Endothelial cell of umbilical vein (primary cell): ENCODE results near the gene NR3C2. TPM values are rescaled to one million over a fixed set of nuclear protein-coding genes. Genes with fewer than 3 reads are reported as not detected.

Experiments
- BruUV-seq: library from RNA; stranded (reverse); fragments of 400-500 nt; replicated peaks from 2 replicates; lab custom pipeline; 2021; lab: Mats Ljungman, UMichigan
- CTCF ChIA-PET: fragments of 300-600, 350-600 bp; sonication (Branson Sonifier 250); formaldehyde crosslinking; loops from one replicate; lab custom pipeline; 2021; ENCODE audit warnings: antibody characterized with exemption, inconsistent platforms; lab: Charles Lee
- POLR2A ChIA-PET: fragments of 300-600, 350-600 bp; sonication (Branson Sonifier 250); formaldehyde crosslinking; loops from one replicate; lab custom pipeline; 2021; ENCODE audit warnings: antibody characterized with exemption, inconsistent platforms; lab: Charles Lee
- DNase-seq: peaks from one replicate; pipeline ENCODE4 v3.0.0-alpha.2; 2011; ENCODE audit warnings: low read depth, low spot score
- FAIRE-seq: peaks from 2 replicates; lab custom pipeline; 2011; peaks lifted over from hg19 to GRCh38; lab: Jason Lieb, UNC
- H2AFZ ChIP-seq: 2 replicates; pipeline ENCODE4 v1.6.0; 2012; ENCODE audit warnings: low read depth, low read length, control low read depth, inconsistent platforms
- H3K27ac ChIP-seq: 2 replicates; pipeline ENCODE4 v1.5.1; 2011; ENCODE audit warnings: low read depth, mild to moderate bottlenecking, control low read depth, low read length, moderate library complexity; ENCODE audit not compliant: insufficient read depth
- H3K27me3 ChIP-seq, 2 experiments: 2 replicates each; pipeline versions ENCODE4 v1.6.0 to v1.6.1; 2011; ENCODE audit warnings: low read length in 2 of 2, mixed read lengths in 1 of 2; ENCODE audit not compliant: control insufficient read depth in 2 of 2, insufficient read depth in 2 of 2
- H3K36me3 ChIP-seq, 2 experiments: 2 replicates in 1 of 2; 3 replicates in 1 of 2; pipeline ENCODE4 v1.5.1; 2011; ENCODE audit warnings: low read length in 2 of 2, mild to moderate bottlenecking in 1 of 2, moderate library complexity in 1 of 2; ENCODE audit not compliant: control insufficient read depth in 2 of 2, insufficient read depth in 2 of 2; ENCODE audit errors: extremely low read depth in 1 of 2
- H3K4me1 ChIP-seq: 3 replicates; pipeline ENCODE4 v1.5.1; 2011; ENCODE audit warnings: mild to moderate bottlenecking, low read length; ENCODE audit not compliant: control insufficient read depth, insufficient read depth; ENCODE audit errors: extremely low read depth
- H3K4me2 ChIP-seq: 2 replicates; pipeline ENCODE4 v1.6.1; 2011; ENCODE audit warnings: low read length, control low read depth, mixed read lengths; ENCODE audit not compliant: insufficient read depth
- H3K4me3 ChIP-seq, 3 experiments: fragments of 200-600 bp in 1 of 3; sonication (generic), shearing (Covaris generic) in 1 of 3; replicated peaks in 1 of 3; 2 replicates each; pipeline ENCODE4 v1.5.1; 2011 to 2016; ENCODE audit warnings: control low read depth in 3 of 3, low read length in 3 of 3, mild to moderate bottlenecking in 2 of 3, inconsistent platforms in 1 of 3, low read depth in 1 of 3, moderate library complexity in 1 of 3; ENCODE audit not compliant: insufficient read depth in 1 of 3
- H3K79me2 ChIP-seq: 2 replicates; pipeline ENCODE4 v1.6.0; 2012; ENCODE audit warnings: low read length, inconsistent platforms; ENCODE audit not compliant: control insufficient read depth, insufficient read depth
- H3K9ac ChIP-seq: replicated peaks from 2 replicates; pipeline ENCODE3; 2011; ENCODE audit warnings: low read length, control low read depth; ENCODE audit not compliant: insufficient read depth; ENCODE audit errors: extremely low read depth
- H3K9me1 ChIP-seq: replicated peaks from 3 replicates; pipeline ENCODE4 v1.6.0; 2011; ENCODE audit warnings: mild to moderate bottlenecking, low read length; ENCODE audit not compliant: control insufficient read depth, insufficient read depth; ENCODE audit errors: extremely low read depth
- H3K9me3 ChIP-seq: replicated peaks from 2 replicates; pipeline ENCODE4 v1.5.1; 2012; ENCODE audit warnings: low read length, inconsistent platforms; ENCODE audit not compliant: control insufficient read depth, insufficient read depth
- H4K20me1 ChIP-seq: replicated peaks from 2 replicates; pipeline ENCODE3; 2011; ENCODE audit warnings: mild to moderate bottlenecking, low read length; ENCODE audit not compliant: control insufficient read depth, insufficient read depth; ENCODE audit errors: extremely low read depth
- EZH2 ChIP-seq: IDR thresholded peaks from 2 replicates; pipeline ENCODE4 v1.6.1; 2012; ENCODE audit warnings: borderline replicate concordance, low read depth, mild to moderate bottlenecking, moderate library complexity, low read length, inconsistent platforms; ENCODE audit not compliant: severe bottlenecking
- FOS ChIP-seq: IDR thresholded peaks from 2 replicates; pipeline ENCODE4 v1.6.1; 2011; ENCODE audit warnings: mild to moderate bottlenecking, low read length, moderate library complexity, borderline replicate concordance; ENCODE audit not compliant: insufficient read depth
- GATA2 ChIP-seq: IDR thresholded peaks from 2 replicates; pipeline ENCODE4 v1.7.0; 2011; ENCODE audit warnings: low read depth, mild to moderate bottlenecking, moderate library complexity, mixed read lengths, low read length; ENCODE audit not compliant: insufficient read length, insufficient read depth
- JUN ChIP-seq: IDR thresholded peaks from 2 replicates; pipeline ENCODE4 v1.6.1; 2011; ENCODE audit warnings: borderline replicate concordance, low read depth; ENCODE audit not compliant: insufficient read length, insufficient read depth
- MYC ChIP-seq: IDR thresholded peaks from one replicate; pipeline ENCODE4 v1.6.1; 2011; ENCODE audit warnings: mild to moderate bottlenecking, low read depth, low read length
- POLR2A ChIP-seq: IDR thresholded peaks from 2 replicates; pipeline ENCODE4 v1.6.1; 2012; ENCODE audit warnings: low read depth, mild to moderate bottlenecking, control low read depth, low read length
- POLR2AphosphoS5 ChIP-seq: IDR thresholded peaks from 2 replicates; pipeline ENCODE4 v1.6.1; 2012; ENCODE audit warnings: low read depth, mild to moderate bottlenecking, control low read depth, low read length, moderate library complexity; ENCODE audit not compliant: insufficient read depth
- dilution Hi-C: fragments of 300-500 bp; cut with MboI; formaldehyde crosslinking; loops from one replicate; pipeline ENCODE4 v1.15.0; 2019; ENCODE audit warnings: low sequenced_read_pairs; ENCODE audit not compliant: extremely low pct_ligation_motif_present
- intact Hi-C: fragments of 100-400 bp; cut with micrococcal nuclease; formaldehyde crosslinking; loops from one replicate; pipeline ENCODE4 v1.10.0; 2022
- polyA plus RNA-seq, 4 experiments: library from polyadenylated mRNA; depleted of rRNA in 3 of 4; stranded (reverse) in 3 of 4; unstranded in 1 of 4; fragments of >200 nt; gene quantifications; 2 replicates each; pipeline versions ENCODE4 v1.2.1 to v1.2.3, GENCODE V29; 2011 to 2012; ENCODE audit warnings: missing spikeins in 1 of 4
- total RNA-seq: library from RNA; stranded (reverse); gene quantifications from 2 replicates; pipeline ENCODE4 v1.2.3, GENCODE V29; 2021
- TF ChIP-seq, protein P1 (sequence below), 2 donors: IDR thresholded peaks; 1 replicate in 1 of 2; 2 replicates in 1 of 2; pipeline ENCODE4 v1.5.1; 2011; ENCODE audit warnings: low read length in 2 of 2, mild to moderate bottlenecking in 2 of 2, moderate library complexity in 2 of 2, control low read depth in 1 of 2, inconsistent platforms in 1 of 2, low read depth in 1 of 2; ENCODE audit not compliant: insufficient read depth in 1 of 2; ENCODE audit errors: extremely low read depth in 1 of 2
- TF ChIP-seq, protein P2 (sequence below): IDR thresholded peaks from 2 replicates; pipeline ENCODE4 v1.6.1; 2011; ENCODE audit not compliant: insufficient read depth, insufficient read length

NR3C2 gene
- total and polyA plus RNA-seq, 2 donors (not counting 3 experiments of a cell fraction or from before 2014, with no cell fraction given), result 4.8 to 16.4 TPM

DNA sequence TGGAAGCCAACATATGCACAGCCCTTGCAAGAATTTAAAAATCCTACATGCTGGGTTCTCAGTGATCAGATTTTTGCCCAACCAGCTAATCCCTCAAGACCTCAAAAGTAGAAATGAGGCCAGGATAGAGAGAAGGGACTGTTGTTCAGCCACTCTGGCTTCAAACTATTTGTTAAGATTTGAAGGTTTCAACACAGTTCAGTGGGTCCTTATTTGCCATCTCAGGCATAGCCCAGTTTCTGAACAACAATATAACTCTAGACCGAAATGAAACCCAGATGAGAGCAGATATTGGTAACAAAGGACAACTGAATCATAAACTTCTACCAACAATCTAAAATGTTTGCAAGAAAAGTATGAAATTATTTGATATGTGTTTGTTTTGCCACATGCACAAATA is 237.3 kb downstream of the NR3C2 start:
- intact Hi-C loops (no loop called here), dilution Hi-C loops (no loop called here)
- no peak for FAIRE-seq
- H3K4me3 ChIP-seq, result no peak overlapping the region
- POLR2A ChIA-PET, result interaction anchor here (0.6 kb wide), 1 partner anchor 84 kb away, joined by 9 read pairs; no protein-coding TSS in a partner anchor
- DNase-seq, result no peak
- no peak overlapping the region for H3K9ac ChIP-seq
- no peak overlapping the region for H3K27ac ChIP-seq
- H3K4me2 ChIP-seq, result no peak overlapping the region
- no peaks in the 10 kb centered on the region for H3K4me1 ChIP-seq
- no peaks in the 10 kb centered on the region for H3K36me3 ChIP-seq
- H3K9me1 ChIP-seq, result no peaks in the 10 kb centered on the region
- H3K27me3 ChIP-seq, result no peaks in the 10 kb centered on the region
- H4K20me1 ChIP-seq, result no peaks in the 10 kb centered on the region
- H2AFZ ChIP-seq, result no peak overlapping the region
- no TSS peak for BruUV-seq
- CTCF ChIA-PET, result no interaction called here
- TF ChIP-seq MYC, result no peak
- TF ChIP-seq, protein P1, sequence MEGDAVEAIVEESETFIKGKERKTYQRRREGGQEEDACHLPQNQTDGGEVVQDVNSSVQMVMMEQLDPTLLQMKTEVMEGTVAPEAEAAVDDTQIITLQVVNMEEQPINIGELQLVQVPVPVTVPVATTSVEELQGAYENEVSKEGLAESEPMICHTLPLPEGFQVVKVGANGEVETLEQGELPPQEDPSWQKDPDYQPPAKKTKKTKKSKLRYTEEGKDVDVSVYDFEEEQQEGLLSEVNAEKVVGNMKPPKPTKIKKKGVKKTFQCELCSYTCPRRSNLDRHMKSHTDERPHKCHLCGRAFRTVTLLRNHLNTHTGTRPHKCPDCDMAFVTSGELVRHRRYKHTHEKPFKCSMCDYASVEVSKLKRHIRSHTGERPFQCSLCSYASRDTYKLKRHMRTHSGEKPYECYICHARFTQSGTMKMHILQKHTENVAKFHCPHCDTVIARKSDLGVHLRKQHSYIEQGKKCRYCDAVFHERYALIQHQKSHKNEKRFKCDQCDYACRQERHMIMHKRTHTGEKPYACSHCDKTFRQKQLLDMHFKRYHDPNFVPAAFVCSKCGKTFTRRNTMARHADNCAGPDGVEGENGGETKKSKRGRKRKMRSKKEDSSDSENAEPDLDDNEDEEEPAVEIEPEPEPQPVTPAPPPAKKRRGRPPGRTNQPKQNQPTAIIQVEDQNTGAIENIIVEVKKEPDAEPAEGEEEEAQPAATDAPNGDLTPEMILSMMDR (IDR thresholded peaks at IDR 0.05; ENCODE audit: extremely low read depth in 1 of 2, insufficient read depth in 1 of 2, low read depth in 1 of 2, low read length in 2 of 2), result no peak
- TF ChIP-seq POLR2AphosphoS5, result no peak
- TF ChIP-seq POLR2A, result no peak
- no peak for TF ChIP-seq JUN
- TF ChIP-seq FOS, result no peak
- no peaks in the 10 kb centered on the region for H3K79me2 ChIP-seq
- no peaks in the 10 kb centered on the region for H3K9me3 ChIP-seq

DNA sequence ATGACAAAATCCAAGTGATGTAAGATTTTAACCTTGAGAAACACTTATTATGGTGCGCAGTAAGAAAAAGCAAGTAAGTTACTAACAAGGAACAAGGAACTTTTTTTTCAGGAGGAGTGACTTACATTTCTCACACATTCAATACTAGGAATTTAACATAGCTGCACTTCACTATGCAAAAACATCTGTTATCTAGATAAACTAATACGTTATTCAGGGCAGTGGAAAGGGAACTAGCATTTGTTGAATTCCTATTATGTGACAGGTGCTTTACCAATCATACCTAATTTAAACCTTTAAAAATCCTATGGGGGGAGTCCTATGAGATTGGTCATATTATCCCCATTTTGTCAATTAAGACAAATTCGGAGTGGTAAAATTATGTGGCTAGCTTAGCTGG is 238.0 kb downstream of the NR3C2 start:
- no peak overlapping the region for H2AFZ ChIP-seq
- intact Hi-C loops (no loop called here), dilution Hi-C loops (no loop called here)
- H3K4me3 ChIP-seq, result no peak overlapping the region
- H3K79me2 ChIP-seq, result no peaks in the 10 kb centered on the region
- no TSS peak for BruUV-seq
- no peaks in the 10 kb centered on the region for H3K9me1 ChIP-seq
- H3K27ac ChIP-seq, result no peak overlapping the region
- no peaks in the 10 kb centered on the region for H3K27me3 ChIP-seq
- H3K9ac ChIP-seq, result no peak overlapping the region
- no peak overlapping the region for H3K4me2 ChIP-seq
- no peaks in the 10 kb centered on the region for H3K36me3 ChIP-seq
- TF ChIP-seq POLR2A, result no peak
- no peak for TF ChIP-seq JUN
- TF ChIP-seq, protein P2, sequence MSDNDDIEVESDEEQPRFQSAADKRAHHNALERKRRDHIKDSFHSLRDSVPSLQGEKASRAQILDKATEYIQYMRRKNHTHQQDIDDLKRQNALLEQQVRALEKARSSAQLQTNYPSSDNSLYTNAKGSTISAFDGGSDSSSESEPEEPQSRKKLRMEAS, result no peak
- TF ChIP-seq FOS, result no peak
- TF ChIP-seq POLR2AphosphoS5, result no peak
- no peak for TF ChIP-seq EZH2
- no peak for TF ChIP-seq MYC
- TF ChIP-seq GATA2, result no peak
- TF ChIP-seq, protein P1 (IDR thresholded peaks at IDR 0.05; ENCODE audit: extremely low read depth in 1 of 2, insufficient read depth in 1 of 2, low read depth in 1 of 2, low read length in 2 of 2), result no peak
- FAIRE-seq (no peak), DNase-seq (no peak)
- H3K4me1 ChIP-seq, result no peaks in the 10 kb centered on the region
- no peaks in the 10 kb centered on the region for H4K20me1 ChIP-seq
- ChIA-PET POLR2A (interaction anchor here (0.6 kb wide), 1 partner anchor 85 kb away, joined by 9 read pairs; no protein-coding TSS in a partner anchor), CTCF (no interaction called here)
- no peaks in the 10 kb centered on the region for H3K9me3 ChIP-seq
